Measurements from ENCODE around the gene MYLK4. TPM values are rescaled to one million over a fixed set of nuclear protein-coding genes. Genes with fewer than 3 reads are reported as not detected.

MYLK4 gene
- polyA plus RNA-seq, 1 donor = 12.3 TPM

GRCh38 chr6:2625581-2625980 is 125.1 kb downstream of the MYLK4 start:
- DNase-seq = no peak

- no peak for DNase-seq
These were observed 126.5 kb downstream of the MYLK4 start for GRCh38 chr6:2624177-2624576.

GRCh38 chr6:2623295-2623694 is 127.4 kb downstream of the MYLK4 start:
- DNase-seq = no peak

DNA sequence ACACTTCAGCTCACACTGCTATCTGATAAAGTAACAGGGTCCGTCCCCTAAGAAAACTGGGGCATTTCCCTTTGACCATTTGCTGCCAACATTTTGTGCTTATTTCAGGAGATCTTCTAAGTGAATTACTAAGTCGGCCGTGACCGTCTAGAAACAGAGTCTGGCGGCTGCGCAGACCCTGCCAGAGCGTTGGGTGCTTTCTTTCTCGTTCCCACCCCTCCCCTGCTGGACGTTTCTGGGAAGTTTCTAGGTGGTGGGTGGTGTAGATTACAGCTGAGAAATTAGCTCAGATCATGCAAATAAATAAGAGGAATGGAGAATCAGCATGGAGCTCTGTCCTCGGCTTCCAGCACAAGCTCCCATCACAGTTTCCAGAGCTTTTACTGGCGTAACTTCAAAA is 128.1 kb downstream of the MYLK4 start:
- no peak for DNase-seq

DNA sequence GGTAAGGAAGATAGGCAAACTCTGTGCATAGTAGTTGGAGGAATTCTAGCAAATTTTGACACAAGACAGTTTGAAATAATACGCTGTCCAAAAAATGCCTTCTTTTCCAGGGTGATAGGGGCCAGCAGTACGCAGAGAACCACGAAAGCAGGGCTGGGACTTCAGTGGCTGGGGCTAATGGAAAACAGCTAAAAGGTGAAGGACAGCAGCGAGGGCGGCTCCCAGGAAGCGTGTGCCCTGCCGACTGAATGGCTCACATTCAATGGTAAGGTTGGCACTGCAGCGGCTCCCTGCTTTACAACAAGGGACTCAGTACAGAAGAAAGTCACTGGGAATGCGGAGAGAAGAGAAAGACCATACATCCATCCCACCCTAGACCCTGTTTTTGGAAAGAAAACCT is 131.1 kb downstream of the MYLK4 start:
- DNase-seq = no peak

- DNase-seq = no peak
These were observed 133.0 kb downstream of the MYLK4 start for GRCh38 chr6:2617729-2618128.

GRCh38 chr6:2616811-2617210 is 133.9 kb downstream of the MYLK4 start:
- no peak for DNase-seq

DNA sequence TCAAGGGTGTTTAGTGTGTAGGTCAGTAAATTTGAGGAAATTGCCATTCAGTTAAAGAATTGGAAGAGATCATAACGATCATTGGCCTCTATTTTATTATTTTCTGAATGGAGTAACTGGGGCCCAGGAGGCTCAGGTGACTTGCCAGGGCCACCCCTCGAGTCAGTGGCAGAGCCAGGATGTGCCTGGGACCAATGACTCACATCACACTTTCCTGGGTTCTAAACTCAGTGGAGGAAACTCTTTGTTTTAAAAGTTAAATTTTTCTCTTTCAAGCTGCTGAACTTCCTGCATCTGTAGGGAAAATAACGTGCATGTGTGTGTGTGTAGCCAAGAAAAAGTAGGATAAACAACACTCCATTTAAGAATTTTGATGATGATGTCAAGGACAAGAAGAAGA is 135.5 kb downstream of the MYLK4 start:
- DNase-seq = no peak

DNA sequence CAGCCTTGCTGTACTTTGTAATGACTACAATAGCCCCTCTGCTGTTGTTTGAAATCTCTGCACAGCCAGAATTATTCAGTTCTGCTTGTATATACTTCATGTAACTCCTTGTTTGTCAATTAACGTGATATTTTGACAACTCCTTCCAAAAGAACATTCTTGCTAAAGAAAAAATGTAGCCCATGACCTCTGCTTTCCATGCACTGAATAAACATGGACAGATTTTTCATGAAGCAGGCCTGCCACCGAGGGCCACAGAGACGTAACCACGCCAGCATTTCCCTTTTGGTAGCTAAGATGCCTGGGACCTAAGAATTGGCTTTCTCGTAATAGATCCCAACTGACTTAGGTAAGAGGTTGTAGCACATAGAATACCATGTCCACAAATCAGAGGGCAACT is 135.9 kb downstream of the MYLK4 start:
- DNase-seq = no peak

GRCh38 chr6:2614155-2614554 is 136.6 kb downstream of the MYLK4 start:
- no peak for DNase-seq

Other genes with a start within 250 kb of the MYLK4 start
- 49.3 TPM for gene WRNIP1, start 14.5 kb upstream of the MYLK4 start, polyA plus RNA-seq (ENCODE audit: insufficient read length)
- gene SERPINB1, start 90.9 kb upstream of the MYLK4 start, polyA plus RNA-seq (ENCODE audit: insufficient read length) = 14.4 TPM
- 3.2 TPM for gene SERPINB9, start 152.4 kb upstream of the MYLK4 start, polyA plus RNA-seq (ENCODE audit: insufficient read length)
- 91.7 TPM for gene SERPINB6, start 220.6 kb upstream of the MYLK4 start, polyA plus RNA-seq (ENCODE audit: insufficient read length)
- gene NQO2, start 249.0 kb upstream of the MYLK4 start, polyA plus RNA-seq (ENCODE audit: insufficient read length) = 16.4 TPM